NCI-H2227 treated with DMSO at 0.1 percent for 48 hours (cell line): ENCODE measurements around the gene S100A4.
"Not testable (repeated sequence)": the region's sequence is repeated elsewhere in the genome, so short reads cannot be mapped to it uniquely, and the experiment has no call there.

ENCODE experiments used
- DNase-seq: peaks from one replicate; lab custom pipeline; 2025; lab: John Stamatoyannopoulos, UW

S100A4 gene

DNA sequence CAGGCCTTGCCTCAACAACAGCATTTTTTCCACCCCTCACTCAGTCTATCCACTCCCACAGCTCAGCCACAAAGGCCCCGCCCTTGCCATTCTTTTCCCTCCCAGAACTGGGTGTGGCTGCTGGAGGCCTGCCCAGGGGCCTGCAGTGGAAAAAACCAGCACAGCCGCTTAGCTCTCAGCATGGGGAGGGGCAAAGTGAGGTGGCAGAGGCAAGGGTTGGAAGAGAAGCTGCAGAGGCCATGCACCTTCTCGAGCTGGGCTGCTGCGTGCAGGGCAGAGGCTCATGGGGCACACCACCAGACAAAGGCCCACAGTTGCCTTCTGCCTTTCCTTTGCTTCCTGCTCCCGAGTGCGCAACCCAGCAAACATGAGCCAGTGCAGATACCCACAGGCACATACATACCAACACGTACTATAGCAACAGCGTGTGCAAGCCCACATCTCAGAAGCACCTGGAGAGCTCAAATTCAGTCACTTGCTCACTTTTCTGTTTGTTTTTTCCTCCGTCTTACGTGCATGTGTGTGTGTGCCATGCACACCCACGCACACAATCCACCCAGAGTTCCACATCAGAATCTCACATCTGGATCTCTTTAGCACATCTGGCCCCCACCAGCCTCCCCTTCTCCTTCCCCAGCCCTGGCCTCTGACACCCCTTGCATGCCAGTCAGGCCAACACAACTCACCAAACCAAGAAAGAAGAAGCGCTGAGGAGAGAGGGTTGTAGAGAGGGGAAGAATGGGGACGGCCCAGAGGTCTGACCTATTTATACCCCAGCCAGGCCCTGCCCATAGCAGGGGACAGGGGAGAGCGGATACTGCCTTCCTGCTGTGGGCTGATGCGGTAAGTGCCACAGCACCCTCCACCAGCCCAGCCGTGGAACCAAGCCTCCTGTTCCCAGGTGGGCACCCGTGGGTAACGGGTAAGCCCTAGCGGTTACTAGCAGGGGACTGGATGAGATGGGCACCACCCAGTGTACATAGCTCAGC, at the start of gene S100A4:
S100A4 (minus strand) TSS at position 740 of the 989 bp plus-strand sequence. CDS start 1,012 bp downstream, outside the sequence.
- DNase-seq, result peak; percentile 26

DNA sequence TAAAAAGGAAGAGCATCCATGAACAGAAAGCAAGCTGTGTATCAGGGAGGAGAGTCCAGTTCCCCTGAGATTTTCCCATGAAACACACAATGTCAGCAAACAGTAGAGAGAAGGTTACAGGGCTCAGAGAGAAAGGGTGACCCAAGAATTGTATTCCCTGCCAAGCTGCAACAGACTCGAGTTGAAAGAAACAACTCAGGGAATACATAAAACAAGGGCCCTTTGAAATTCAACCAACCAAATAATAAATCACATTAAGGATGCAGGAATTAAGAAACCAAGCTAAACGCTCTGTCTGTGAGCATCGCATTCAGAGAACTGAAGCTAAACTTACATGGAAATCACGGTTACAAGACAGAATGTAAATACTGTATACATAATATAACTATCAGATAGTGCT, 47.1 kb upstream of the S100A4 start:
- DNase-seq, result no peak

DNA sequence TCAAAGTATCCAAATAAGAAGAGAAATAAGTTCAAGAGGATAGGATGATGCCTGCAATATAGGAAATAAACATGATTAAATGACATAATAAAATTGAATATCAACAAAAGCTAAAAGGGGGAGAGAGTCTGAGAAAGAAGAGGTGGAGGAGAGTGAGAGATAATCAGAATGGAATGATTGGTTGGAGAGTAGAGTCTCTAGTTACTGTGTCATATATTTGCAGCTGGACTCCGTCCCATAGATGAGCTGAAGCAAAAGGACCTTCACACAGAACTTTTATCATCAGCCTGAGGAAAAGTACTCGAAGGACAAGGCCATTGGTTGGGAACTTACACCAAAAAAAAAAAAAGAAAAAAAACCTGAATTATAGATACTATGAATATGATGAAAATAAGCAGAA, 42.9 kb upstream of the S100A4 start:
- DNase-seq, result no peak

DNA sequence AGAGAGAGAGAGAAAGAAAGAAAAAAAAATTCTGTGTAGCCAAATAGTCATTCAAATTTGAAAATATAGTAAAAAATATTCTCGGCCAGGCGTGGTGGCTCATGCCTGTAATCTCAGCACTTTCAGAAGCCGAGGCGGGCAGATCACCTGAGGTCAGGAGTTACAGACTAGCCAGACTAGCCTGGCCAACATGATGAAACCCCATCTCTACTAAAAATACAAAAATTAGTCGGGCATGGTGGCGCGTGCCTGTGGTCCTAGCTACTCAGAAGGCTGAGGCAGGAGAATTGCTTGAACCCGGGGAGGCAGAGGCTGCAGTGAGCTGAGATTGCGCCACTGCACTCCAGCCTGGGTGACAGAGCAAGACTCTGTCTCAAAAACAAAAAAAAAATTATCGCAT, 42.4 kb upstream of the S100A4 start:
- not testable (repeated sequence) for DNase-seq

DNA sequence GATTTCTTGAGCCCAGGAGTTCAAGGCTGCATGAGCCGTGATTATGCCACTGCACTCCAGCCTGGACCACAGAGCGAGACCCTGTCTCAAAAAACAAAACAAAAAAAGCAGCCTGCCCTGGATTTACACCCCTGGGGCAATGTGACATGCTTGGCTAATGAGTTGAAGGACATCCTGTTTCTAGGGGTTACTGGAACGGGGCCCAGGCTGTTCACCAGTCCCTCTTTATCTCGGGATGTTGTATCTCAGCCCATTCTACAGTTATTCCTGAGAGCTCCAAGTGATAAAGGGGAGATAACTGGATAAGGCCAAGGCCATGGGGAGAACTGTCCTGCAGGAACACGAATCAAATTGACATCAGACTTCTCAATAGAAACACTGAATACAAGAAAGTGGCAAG, 41.7 kb upstream of the S100A4 start:
- DNase-seq, result no peak

DNA sequence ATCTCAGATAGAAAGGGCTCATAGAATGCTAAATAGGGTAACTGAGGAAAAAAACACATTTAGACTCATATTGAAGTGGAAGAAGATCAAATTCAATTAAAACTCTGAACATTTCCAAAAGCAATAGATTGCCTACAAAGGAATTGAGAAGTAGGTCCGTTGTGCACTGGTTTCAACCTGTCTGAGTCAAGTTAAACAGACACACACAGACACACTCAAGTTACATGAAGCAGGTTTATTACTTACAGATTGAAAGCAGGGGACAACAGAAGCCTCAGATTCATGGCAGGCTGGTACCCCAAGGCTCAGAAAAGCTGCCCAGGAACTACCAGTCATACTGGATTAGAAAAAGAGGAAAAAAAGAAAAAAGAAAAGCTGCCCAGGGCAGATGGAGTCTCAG, 40.7 kb upstream of the S100A4 start:
- no peak for DNase-seq

DNA sequence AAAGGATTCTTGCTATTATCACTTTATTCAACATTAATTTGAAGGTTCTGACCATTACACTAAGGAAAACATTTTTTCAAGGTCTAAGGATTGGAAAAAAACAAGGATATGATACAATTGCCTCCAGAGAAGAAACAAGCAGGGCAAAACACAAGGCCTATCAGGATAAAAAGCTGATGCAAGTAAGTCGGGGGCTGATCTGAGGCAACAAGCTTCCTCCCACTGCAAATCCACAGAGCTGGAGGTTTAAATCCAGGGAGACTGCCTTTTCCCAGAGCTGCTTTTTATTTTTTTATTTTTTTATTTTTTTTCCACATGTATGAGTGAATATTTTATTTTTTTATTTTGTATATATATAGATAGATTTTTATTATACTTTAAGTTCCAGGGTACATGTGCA, 39.4 kb upstream of the S100A4 start:
- DNase-seq, result no peak

DNA sequence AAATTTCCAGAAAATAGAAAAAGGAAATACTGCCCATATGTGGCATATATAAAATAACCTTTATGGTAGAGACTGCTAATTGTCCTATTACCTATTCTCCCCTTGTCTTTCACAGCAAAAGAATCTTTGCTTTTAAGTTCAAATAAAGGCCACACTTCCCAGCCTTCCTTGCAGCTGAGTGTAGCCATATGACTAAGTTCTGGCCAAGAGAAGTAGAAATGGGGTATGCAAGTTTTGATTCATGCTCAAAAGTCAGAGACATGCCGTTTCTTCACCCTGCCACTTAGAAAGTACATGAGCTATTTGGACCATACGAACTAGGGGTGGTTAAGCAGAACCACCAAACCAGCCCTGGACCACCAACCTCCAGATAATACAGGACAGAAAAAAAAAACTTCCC, 38.4 kb upstream of the S100A4 start:
- DNase-seq, result no peak

DNA sequence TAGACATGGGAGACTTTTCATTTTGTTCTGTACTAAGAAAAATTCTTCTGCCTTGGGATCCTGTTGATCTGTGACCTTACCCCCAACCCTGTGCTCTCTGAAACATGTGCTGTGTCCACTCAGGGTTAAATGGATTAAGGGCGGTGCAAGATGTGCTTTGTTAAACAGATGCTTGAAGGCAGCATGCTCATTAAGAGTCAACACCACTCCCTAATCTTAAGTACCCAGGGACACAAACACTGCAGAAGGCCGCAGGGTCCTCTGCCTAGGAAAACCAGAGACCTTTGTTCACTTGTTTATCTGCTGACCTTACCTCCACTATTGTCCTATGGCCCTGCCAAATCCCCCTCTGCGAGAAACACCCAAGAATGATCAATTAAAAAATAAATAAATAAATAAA, 37.9 kb upstream of the S100A4 start:
- not testable (repeated sequence) for DNase-seq

DNA sequence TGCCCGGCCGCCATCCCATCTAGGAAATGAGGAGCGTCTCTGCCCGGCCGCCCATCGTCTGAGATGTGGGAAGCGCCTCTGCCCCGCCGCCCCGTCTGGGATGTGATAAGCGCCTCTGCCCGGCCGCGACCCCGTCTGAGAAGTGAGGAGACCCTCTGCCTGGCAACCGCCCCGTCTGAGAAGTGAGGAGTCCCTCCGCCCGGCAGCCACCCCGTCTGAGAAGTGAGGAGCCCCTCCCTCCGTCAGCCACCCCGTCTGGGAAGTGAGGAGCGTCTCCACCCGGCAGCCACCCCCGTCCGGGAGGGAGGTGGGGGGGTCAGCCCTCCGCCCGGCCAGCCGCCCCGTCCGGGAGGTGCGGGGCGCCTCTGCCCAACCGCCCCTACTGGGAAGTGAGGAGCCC, 37.2 kb upstream of the S100A4 start:
- not testable (repeated sequence) for DNase-seq

DNA sequence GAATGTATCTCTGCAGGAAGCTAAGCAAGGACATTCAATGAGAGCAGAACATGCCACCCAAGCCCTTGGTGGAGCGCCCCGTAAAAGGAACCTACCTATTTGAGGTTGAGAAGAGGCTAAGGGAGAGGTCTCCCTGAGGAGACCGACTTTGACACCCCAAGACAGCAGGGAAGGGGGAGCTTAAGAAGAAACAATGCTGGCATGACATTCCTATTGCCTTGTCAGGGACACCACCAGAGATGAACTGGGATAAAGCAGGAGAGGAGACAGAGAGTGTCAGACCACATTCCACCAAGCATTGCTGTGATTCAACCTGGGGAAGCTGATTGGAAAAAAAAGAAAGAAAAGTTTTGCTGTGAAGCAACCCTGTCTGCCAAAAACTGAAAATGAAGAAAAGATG, 33.3 kb upstream of the S100A4 start:
- no peak for DNase-seq

DNA sequence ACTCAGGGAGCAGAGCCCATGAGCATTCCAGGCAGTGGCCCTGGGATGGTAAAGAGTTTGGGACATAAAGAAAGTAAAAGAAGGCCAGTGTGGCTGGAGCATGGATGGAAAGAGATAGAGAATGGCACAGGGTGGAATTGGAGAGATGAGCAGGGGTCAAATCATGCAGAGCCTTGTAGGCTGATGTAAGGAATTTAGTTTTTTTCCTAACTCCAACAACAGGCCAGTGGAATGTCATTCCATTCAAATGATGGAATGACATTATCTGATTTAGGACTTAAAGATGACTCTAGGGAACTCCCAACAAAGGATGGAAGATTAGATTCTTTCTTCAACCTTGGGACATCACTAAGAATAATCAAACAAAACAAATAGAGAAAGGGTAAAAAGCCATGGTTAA, 32.9 kb upstream of the S100A4 start:
- DNase-seq, result no peak

DNA sequence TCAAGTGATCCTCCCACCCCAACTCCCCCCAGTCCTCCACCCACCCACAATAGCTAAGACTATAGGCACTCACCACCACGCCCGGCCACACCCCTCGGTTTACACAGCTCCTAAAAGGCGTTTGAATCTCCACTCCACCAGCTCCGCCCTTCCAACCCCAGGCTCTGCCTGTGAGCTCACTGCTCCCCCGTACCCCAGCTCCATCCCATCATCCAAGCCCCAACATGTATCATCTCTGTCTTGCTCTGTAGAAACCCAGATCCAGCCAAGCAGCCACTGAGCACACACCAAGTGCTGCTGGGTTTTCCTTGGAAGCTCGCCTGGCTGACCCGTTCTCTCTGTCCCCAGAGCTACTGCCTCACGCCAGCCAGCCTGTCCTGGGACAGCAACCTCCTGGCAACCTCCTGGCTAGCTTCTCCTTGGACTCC, 32.0 kb upstream of the S100A4 start:
- no peak for DNase-seq

DNA sequence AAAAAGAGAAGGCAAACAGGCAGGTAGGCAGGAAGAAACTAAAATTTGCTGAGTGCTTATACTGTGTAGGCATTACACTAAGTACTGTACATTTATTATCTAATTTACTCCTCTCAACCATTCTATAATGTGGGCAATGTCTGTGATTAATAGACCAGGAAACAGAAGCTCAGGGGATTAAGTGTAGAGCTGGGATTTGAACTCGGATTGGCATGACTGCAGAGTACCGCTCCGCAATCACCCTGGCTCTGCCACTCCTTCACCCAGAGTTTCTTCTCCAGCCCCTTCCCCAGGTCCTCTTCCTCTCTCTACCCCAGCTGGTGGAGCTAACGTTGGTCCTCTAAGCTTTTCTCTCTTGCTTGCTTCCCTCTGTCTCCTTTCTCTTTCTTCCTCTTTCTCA, 31.5 kb upstream of the S100A4 start:
- no peak for DNase-seq

DNA sequence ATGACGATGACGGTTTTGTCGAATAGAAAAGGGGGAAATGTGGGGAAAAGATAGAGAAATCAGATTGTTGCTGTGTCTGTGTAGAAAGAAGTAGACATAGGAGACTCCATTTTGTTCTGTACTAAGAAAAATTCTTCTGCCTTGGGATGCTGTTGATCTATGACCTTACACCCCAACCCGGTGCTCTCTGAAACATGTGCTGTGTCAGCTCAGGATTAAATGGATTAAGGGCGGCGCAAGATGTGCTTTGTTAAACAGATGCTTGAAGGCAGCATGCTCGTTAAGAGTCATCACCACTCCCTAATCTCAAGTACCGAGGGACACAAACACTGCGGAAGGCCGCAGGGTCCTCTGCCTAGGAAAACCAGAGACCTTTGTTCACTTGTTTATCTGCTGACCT, 29.9 kb upstream of the S100A4 start:
- DNase-seq, result not testable (repeated sequence)

DNA sequence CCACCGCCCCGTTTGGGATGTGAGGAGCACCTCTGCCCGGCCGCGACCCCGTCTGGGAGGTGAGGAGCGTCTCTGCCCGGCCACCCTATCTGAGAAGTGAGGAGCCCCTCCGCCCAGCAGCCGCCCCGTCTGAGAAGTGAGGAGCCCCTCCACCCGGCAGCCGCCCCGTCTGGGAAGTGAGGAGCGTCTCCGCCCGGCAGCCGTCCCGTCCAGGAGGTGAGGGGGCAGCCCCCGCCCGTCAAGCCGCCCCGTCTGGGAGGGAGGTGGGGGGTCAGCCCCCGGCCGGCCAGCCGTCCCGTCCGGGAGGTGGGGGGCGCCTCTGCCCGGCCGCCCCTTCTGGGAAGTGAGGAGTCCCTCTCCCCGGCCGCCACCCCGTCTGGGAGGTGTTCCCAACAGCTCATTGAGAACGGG, 29.5 kb upstream of the S100A4 start:
- not testable (repeated sequence) for DNase-seq

DNA sequence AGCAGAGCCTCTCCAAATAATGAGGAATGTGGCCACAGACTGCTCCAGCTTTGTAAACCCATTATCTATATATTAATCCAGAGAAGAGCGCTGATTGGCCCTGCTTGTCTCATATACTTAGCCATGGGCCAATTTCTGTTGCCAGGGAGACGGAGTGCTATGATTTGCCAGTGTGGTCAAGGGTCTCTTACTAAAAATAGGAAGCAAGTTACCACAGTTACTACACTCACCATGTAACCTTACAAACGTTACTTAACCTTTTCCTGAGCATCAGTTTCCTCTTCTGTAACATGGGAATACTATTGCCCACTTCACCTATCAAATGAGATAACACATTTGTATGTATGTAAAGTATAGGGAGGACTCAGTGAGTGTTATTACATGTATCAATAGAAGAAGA, 27.7 kb upstream of the S100A4 start:
- peak; percentile 21 for DNase-seq

DNA sequence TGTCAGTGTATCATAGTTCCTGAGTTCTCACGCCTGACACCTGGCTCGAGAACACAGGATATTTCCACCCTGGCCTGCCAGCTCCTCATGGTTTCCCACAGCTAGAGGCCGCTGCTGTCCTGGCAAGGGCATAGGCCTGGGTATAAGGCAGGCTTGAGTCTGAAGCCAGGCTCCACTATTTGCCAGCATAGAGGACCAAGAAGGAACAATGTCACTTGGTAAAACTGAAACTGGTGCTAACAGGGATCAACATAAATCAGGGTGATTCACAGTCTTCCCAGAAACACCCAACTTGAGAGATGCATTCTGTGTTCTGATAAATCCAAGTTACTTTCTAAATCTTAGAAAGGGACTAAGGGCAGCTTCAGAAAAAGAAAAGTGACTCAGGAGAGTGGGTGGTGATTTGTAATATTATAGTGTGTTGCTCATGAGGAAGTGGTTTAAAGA, 27.0 kb upstream of the S100A4 start:
- no peak for DNase-seq

DNA sequence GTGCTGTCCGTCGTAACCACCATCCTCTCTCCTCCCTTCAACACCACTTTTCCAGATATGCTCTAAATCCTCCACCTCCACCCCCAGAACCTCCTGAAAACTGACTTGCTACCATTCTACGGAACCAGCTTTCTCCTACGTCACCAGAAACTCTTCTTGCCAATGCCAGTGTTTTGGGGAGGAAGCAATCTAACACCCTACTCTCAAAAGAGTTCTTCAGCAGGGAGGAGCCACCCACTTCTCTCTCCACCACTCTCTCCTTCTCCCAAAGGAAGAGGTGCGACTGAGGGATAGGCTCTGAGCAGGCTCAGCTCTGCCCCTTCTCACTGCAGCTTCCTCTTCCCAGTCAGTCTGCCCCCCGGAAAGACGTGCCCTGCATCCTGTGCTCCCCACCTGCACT, 26.1 kb upstream of the S100A4 start:
- no peak for DNase-seq

DNA sequence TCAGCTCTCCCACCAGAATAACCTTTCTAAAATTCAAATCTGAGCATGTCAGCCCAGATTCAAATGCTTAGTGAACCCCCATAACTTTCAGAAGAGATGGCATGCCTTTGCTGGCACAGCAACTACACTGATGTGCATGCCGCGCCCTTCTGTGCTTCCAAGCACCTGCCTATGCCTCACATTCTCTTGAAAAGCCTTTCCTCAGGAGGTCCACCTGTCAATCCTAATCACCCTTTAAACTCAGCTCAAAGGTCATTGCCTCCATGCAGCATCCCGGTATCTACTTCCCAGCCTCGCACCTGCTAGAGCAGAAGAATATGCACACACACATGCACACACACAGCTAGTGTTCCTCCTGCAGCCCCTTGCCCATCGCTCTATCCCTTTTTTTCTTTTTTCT, 25.3 kb upstream of the S100A4 start:
- DNase-seq, result no peak

DNA sequence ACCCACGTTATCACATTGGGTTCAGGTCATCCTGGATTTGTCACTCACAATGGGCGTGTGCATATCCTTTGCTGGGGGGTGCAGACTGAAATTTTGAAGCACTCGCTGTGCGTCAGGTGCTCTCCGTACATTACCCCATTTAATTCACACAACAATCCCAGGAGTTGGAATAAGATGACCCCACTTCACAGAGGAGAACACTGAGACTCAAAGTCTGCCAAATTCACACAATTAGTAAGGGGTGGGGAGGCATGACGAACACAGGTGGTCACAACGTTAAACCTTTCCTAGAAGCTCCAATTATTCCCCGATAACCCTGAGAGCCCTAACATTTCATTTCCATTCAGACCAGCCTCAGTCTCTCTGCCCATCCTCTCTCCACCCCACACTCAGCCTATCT, 23.9 kb upstream of the S100A4 start:
- DNase-seq, result no peak

DNA sequence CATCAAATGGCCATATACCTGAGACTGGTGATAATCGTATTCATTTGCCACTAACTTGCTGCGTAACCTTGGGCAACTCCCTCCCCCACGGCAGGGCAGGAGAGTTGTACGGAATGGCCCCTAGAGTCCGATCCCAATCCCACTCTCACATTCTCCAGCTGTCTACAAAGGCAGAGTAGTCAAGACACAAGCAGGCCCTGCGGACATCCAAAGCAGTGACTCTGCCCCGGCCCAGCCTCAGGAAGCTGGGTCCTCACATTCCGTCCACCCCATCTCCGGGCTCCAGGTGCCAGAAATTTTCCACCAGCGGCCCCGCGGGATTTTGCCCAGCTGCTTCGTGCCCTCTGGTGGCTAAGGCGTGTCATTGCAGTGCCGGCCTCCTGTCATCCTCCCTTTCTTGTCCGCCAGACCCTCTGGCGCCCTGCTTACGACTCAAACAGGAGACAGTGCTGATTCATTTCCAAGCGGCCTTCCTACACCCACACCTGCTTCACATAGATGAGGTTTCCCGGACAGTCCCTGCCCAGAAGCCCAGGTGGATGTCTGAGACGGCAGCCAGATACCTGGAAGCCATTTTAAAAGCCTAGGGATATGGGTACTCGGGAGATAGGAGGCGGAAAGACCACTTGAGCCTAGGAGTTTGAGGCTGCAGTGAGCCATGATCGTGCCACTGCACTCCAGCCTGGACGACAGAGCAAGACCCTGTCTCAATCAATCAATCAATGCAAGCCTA, 22.9 kb upstream of the S100A4 start:
- peak; percentile 92 for DNase-seq
